GM10248 (cell line): Measurements from ENCODE around the gene GNAS-AS1.
A peak's percentile ranks its signal among the peaks of the same experiment; 100 is the strongest.

Experiments used
- CTCF ChIA-PET: fragments of 300-600 bp; sonication (Branson Sonifier 250); formaldehyde crosslinking; extraction: SDS; loops from one replicate; lab custom pipeline; 2021; ENCODE audit warnings: antibody characterized with exemption; lab: Yijun Ruan, JAX
- POLR2A ChIA-PET: fragments of 350-650 bp; sonication (Branson Sonifier 250); formaldehyde crosslinking; extraction: SDS; loops from one replicate; lab custom pipeline; 2020; ENCODE audit warnings: antibody characterized with exemption; lab: Yijun Ruan, JAX
- DNase-seq: peaks from one replicate; pipeline ENCODE4 v3.0.0; 2012; ENCODE audit errors: extremely low spot score
- TF ChIP-seq, protein P1 (sequence below): IDR thresholded peaks from 2 replicates; pipeline ENCODE4 v1.5.1; 2012; ENCODE audit warnings: mild to moderate bottlenecking, low read depth; ENCODE audit errors: extremely low read depth, missing control alignments, control extremely low read depth

Gene GNAS-AS1

DNA sequence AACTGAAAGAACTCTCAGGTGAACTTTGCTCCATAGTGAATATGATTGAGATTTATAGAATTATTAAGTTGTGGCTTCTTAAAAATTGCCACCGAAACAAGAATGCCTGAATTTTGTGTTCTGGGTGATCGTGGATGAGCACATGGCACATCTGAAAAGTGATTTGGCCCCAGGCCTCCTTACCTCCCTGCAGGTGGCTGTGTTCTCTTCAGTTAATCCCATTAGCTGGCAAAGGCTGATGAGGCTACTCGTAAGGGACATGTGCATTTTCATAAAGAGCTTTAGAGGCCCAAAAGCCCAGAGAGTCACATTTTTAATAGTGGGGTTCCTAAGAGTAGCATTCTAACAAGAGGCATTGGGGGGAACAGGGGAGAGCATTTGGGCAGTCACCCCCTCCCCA lies 24.4 kb upstream of the GNAS-AS1 start:
- TF ChIP-seq, protein P1, sequence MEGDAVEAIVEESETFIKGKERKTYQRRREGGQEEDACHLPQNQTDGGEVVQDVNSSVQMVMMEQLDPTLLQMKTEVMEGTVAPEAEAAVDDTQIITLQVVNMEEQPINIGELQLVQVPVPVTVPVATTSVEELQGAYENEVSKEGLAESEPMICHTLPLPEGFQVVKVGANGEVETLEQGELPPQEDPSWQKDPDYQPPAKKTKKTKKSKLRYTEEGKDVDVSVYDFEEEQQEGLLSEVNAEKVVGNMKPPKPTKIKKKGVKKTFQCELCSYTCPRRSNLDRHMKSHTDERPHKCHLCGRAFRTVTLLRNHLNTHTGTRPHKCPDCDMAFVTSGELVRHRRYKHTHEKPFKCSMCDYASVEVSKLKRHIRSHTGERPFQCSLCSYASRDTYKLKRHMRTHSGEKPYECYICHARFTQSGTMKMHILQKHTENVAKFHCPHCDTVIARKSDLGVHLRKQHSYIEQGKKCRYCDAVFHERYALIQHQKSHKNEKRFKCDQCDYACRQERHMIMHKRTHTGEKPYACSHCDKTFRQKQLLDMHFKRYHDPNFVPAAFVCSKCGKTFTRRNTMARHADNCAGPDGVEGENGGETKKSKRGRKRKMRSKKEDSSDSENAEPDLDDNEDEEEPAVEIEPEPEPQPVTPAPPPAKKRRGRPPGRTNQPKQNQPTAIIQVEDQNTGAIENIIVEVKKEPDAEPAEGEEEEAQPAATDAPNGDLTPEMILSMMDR: no peak
- ChIA-PET CTCF (interaction anchor here (1.0 to 3.1 kb wide), 2 partner anchors 213 to 347 kb away, joined by 3 to 13 read pairs; no protein-coding TSS in a partner anchor), POLR2A (no interaction called here)
- DNase-seq: no peak

DNA sequence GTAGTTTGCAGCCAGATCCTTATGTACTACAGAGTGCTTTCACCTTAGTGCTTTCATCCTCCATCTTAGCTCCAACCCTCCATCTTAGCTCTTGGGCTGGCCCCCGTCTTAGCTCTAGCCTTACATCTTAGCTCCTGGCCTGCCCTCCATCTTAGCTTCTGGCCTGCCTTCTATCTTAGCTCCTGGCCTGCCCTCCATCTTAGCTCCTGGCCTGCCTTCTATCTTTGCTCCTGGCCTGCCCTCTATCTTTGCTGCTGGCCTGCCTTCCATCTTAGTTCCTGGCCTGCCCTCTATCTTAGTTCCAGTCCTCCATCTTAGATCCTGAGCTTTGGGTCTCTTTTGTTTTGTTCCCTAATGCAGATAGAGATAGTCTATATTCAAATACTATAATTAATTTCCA lies 23.8 kb upstream of the GNAS-AS1 start:
- ChIA-PET CTCF (interaction anchor here (0.8 to 3.1 kb wide), 3 partner anchors 214 to 736 kb away, joined by 3 to 13 read pairs (median 3); no protein-coding TSS in a partner anchor), POLR2A (no interaction called here)
- TF ChIP-seq, protein P1: no peak
- DNase-seq: no peak

GRCh38 chr20:58871533-58872102 lies 20.9 kb upstream of the GNAS-AS1 start:
- CTCF ChIA-PET: interaction anchor here (1.1 to 3.6 kb wide), 6 partner anchors 13 to 624 kb away, joined by 3 to 51 read pairs (median 6); no protein-coding TSS in a partner anchor

GRCh38 chr20:58870293-58871014 lies 19.8 kb upstream of the GNAS-AS1 start:
- ChIA-PET POLR2A (no interaction called here), CTCF (interaction anchor here (0.7 to 3.6 kb wide), 33 partner anchors 9 to 625 kb away, joined by 3 to 51 read pairs (median 4); no protein-coding TSS in a partner anchor)
- TF ChIP-seq, protein P1: peak; percentile 89
- peak; percentile 64 for DNase-seq

More at GRCh38 chr20:58871533-58872102, 20.9 kb upstream of the GNAS-AS1 start:
- TF ChIP-seq, protein P1: no peak
- no peak for DNase-seq
- POLR2A ChIA-PET: interaction anchor here (0.6 kb wide), 1 partner anchor 17 kb away, joined by 5 read pairs; no protein-coding TSS in a partner anchor

GRCh38 chr20:58869662-58870227 lies 19.0 kb upstream of the GNAS-AS1 start:
- CTCF ChIA-PET: interaction anchor here (0.7 to 3.6 kb wide), 32 partner anchors 8 to 626 kb away, joined by 3 to 51 read pairs (median 4); no protein-coding TSS in a partner anchor
- TF ChIP-seq, protein P1: no peak
- POLR2A ChIA-PET: no interaction called here
- no peak for DNase-seq

DNA sequence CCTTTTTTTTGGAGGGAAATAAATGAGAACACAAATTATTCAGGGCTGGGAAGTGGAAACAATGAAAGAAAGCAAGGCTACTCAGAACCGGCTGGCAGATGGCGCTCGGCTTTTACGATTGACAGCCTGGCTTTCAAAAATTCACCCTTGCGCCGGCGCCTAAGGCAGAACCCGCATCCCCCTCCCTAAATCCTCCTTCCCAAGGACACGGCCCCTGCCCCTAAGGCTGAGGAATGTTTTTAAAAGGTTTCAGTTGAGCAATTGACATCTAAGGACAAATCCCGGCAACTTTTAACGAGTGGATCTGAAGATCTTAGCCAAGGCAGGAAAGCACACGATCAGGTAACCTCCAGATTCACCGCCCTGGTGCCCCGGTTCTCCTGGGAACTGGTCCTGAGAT lies 18.1 kb upstream of the GNAS-AS1 start:
- no peak for DNase-seq
- TF ChIP-seq, protein P1: peak; percentile 22
- ChIA-PET CTCF (interaction anchor here (1.9 to 3.6 kb wide), 4 partner anchors 198 to 627 kb away, joined by 5 to 51 read pairs (median 10); no protein-coding TSS in a partner anchor), POLR2A (no interaction called here)
